DOHH2 (cell line): ENCODE results near the gene MAT1A.
"Not testable (repeated sequence)": the region's sequence is repeated elsewhere in the genome, so short reads cannot be mapped to it uniquely, and the experiment has no call there.

ENCODE experiments used
- CTCF ChIP-seq: fragments of 200-600 bp; sonication (generic); IDR thresholded peaks from one replicate; pipeline ENCODE4 v1.5.1; 2014; ENCODE audit warnings: antibody characterized with exemption, mild to moderate bottlenecking, low read depth, low read length; ENCODE audit not compliant: poor library complexity, severe bottlenecking
- EZH2phosphoT487 ChIP-seq: fragments of 200-600 bp; sonication (generic); IDR thresholded peaks from 2 replicates; pipeline ENCODE4 v1.6.1; 2017; ENCODE audit warnings: borderline replicate concordance, mild to moderate bottlenecking, antibody characterized with exemption, low read length, moderate library complexity, mixed read lengths

GRCh38 chr10:80233871-80234270 lies 55.6 kb downstream of the MAT1A start:
- not testable (repeated sequence) for TF ChIP-seq CTCF, EZH2phosphoT487
